Nephron (organoid): ENCODE results near the gene ARAP3.
A peak's percentile ranks its signal among the peaks of the same experiment; 100 is the strongest.

Experiments used
- H3K27ac Mint-ChIP-seq, 3 experiments: 2 replicates each; pipeline ENCODE4 v1.8.0; 2020; ENCODE audit warnings: mixed read lengths in 3 of 3, mild to moderate bottlenecking in 2 of 3, moderate library complexity in 1 of 3
- H3K27me3 Mint-ChIP-seq: 2 replicates; pipeline ENCODE4 v1.8.0; 2021; ENCODE audit warnings: low read depth, mild to moderate bottlenecking, moderate library complexity, mixed read lengths
- H3K36me3 Mint-ChIP-seq: 2 replicates; pipeline ENCODE4 v1.8.0; 2020; ENCODE audit warnings: low read depth, mixed read lengths
- H3K4me1 Mint-ChIP-seq: 2 replicates; pipeline ENCODE4 v1.8.0; 2020; ENCODE audit warnings: mixed read lengths
- H3K4me3 Mint-ChIP-seq, 3 experiments: 2 replicates each; pipeline ENCODE4 v1.8.0; 2020; ENCODE audit warnings: mild to moderate bottlenecking in 3 of 3, mixed read lengths in 3 of 3, moderate library complexity in 2 of 3
- H3K9me3 Mint-ChIP-seq: 2 replicates; pipeline ENCODE4 v1.8.0; 2020; ENCODE audit warnings: mixed read lengths
- CTCF ChIP-seq, 3 experiments: fragments of 200-600 bp; sonication (generic); IDR thresholded peaks; one replicate each; pipeline ENCODE4 v1.5.0; 2021; ENCODE audit warnings: antibody characterized with exemption in 3 of 3; ENCODE audit not compliant: unreplicated experiment in 3 of 3

ARAP3 gene

GRCh38 chr5:141711687-141712086, 29.7 kb upstream of the ARAP3 start:
- no peak overlapping the region for H3K27ac Mint-ChIP-seq
- no peaks in the 10 kb centered on the region for H3K36me3 Mint-ChIP-seq
- no peak overlapping the region for H3K4me3 Mint-ChIP-seq
- no peak for TF ChIP-seq CTCF (IDR thresholded peaks at IDR 0.05; ENCODE audit: unreplicated experiment in 3 of 3)
- H3K9me3 Mint-ChIP-seq = no peaks in the 10 kb centered on the region
- peaks cover 18% of the 10 kb centered on the region for H3K27me3 Mint-ChIP-seq
- no peaks in the 10 kb centered on the region for H3K4me1 Mint-ChIP-seq

DNA sequence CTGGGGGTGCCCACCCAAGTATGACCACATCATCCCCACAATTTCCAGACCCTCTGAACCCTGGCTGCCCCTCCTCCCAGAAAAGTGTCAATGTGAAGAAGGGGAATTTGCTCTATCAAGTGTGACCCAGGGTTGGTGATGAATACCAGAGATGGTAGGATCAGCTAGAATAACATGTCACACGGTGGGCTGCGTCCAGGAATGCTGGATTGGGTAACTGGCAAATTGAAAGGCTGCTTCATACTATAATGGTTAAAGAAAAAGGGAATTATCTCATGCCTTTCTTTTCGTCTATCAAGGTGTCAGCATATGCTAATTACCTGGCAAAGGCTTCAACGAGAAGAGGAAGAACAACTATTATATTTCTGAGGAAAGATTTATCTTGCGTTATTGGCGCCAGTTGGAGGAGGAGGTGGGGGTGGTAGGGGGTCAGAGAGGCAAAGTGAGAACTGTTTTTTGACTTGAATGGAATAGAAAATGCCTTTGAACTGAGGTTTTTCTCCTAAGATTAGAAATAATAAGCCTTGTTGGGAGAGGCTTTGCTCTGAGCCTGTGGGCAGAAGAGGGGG, 27.8 kb upstream of the ARAP3 start:
- Mint-ChIP-seq H3K4me3 (no peak overlapping the region), H3K4me1 (no peaks in the 10 kb centered on the region), H3K27me3 (peaks cover 14% of the 10 kb centered on the region), H3K27ac (peak overlapping the region in 1 of 3 experiments; percentile 73), H3K9me3 (no peaks in the 10 kb centered on the region), H3K36me3 (no peaks in the 10 kb centered on the region)
- no peak for TF ChIP-seq CTCF (IDR thresholded peaks at IDR 0.05; ENCODE audit: unreplicated experiment in 3 of 3)

DNA sequence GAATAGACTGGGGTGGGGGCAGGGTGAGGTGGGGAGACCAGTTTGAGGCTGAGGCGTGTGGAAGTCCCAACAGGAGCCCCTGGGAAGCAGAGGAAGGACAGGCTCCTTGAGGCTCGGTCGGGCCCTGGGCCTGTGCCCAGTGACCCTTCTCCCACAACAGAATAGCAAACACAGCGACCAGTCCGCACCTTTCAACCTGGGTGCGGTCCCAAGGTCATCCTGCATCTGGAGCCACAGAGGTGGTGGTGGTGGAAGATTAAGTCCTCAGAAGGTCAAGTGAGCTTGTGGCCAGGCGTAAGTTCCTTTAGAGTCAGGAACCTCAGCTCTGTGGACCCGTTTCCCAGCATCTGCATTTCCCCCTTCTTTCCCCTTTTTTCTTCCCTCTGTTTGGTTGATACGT, 26.0 kb upstream of the ARAP3 start:
- Mint-ChIP-seq H3K27ac (no peak overlapping the region), H3K27me3 (peaks cover 10% of the 10 kb centered on the region), H3K4me1 (peaks cover 4% of the 10 kb centered on the region), H3K9me3 (no peaks in the 10 kb centered on the region), H3K4me3 (no peak overlapping the region), H3K36me3 (no peaks in the 10 kb centered on the region)
- TF ChIP-seq CTCF (IDR thresholded peaks at IDR 0.05; ENCODE audit: unreplicated experiment in 3 of 3) = no peak

GRCh38 chr5:141707510-141707909, 25.5 kb upstream of the ARAP3 start:
- Mint-ChIP-seq H3K36me3 (no peaks in the 10 kb centered on the region), H3K4me3 (no peak overlapping the region), H3K4me1 (peaks cover 6% of the 10 kb centered on the region), H3K9me3 (no peaks in the 10 kb centered on the region), H3K27ac (no peak overlapping the region), H3K27me3 (peaks cover 10% of the 10 kb centered on the region)
- TF ChIP-seq CTCF (IDR thresholded peaks at IDR 0.05; ENCODE audit: unreplicated experiment in 3 of 3) = no peak

DNA sequence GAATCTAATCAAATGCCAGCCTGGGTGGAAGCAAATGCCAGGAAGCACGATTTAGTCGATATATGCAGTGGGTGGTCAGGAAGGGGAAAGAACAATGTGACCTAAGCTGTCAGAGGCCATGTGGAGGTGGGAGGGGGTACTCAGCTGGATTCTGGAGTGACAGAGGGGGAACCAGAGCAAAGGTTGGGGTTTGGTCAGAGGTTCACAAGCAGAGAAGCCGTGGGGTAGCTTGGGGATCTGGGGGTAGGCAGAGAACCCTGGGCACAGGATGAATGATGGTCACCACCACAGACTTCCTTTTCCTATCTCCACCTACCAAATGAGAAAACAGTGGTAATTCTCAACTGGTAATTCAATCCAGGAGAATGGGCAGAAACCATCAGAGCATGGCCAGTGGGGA, 24.1 kb upstream of the ARAP3 start:
- Mint-ChIP-seq H3K4me1 (peaks cover 10% of the 10 kb centered on the region), H3K4me3 (no peak overlapping the region), H3K27me3 (peaks cover 10% of the 10 kb centered on the region), H3K9me3 (no peaks in the 10 kb centered on the region), H3K27ac (no peak overlapping the region), H3K36me3 (no peaks in the 10 kb centered on the region)
- no peak for TF ChIP-seq CTCF (IDR thresholded peaks at IDR 0.05; ENCODE audit: unreplicated experiment in 3 of 3)

- Mint-ChIP-seq H3K27me3 (peaks cover 10% of the 10 kb centered on the region), H3K4me1 (peaks cover 10% of the 10 kb centered on the region), H3K9me3 (no peaks in the 10 kb centered on the region), H3K4me3 (no peak overlapping the region), H3K36me3 (no peaks in the 10 kb centered on the region), H3K27ac (no peak overlapping the region)
- TF ChIP-seq CTCF (IDR thresholded peaks at IDR 0.05; ENCODE audit: unreplicated experiment in 3 of 3) = no peak
Observed at GRCh38 chr5:141705469-141705868, 23.4 kb upstream of the ARAP3 start.
